Measurements from ENCODE around the gene CHML. TPM values are rescaled to one million over a fixed set of nuclear protein-coding genes. Genes with fewer than 3 reads are reported as not detected.

Gene CHML
- total RNA-seq, 1 experiment from 2014 or later: 8.9 TPM

DNA sequence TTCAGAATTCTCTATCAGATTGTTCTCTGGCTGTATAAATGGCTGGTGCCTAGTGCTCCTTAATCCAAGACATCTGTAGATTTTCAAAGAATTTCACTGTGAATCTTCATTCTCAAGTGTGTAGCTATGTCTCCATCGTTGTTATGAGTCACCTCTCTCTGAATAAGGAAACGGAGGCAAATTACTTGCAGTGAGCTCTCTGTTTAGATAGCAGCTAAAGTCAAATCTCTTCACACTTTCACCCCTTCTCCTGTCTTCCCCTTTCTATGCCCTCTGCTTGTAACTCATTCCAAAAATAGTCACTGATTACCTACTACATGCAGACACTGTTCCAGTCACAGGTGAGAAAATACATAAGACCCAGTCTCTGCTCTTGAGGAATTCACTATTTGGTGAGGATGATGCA, 39.7 kb downstream of the CHML start:
- no peak for DNase-seq (ENCODE audit: low spot score)
- in situ Hi-C loops (cut with HindIII; ENCODE audit: low sequenced_read_pairs): no loop called here

DNA sequence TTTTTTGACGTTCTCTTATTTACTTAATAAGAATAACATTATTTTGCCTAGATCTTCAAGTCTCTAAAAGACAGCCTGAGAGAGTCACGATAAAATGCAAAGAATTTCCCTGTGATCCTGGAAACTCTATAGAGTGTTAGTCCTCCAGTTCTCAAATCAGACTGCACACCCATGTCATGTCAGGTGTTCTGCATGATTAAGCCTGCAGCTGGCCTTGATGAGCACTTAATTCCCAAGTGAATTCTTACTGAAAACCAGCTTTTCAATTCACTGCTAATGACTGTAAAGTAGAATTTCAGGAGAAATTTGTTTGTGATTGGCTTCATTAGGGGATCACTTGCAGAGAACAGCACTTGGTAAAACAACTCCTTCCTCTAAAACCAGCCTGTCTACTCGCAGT, 41.9 kb downstream of the CHML start:
- in situ Hi-C loops (cut with HindIII; ENCODE audit: low sequenced_read_pairs): no loop called here
- no peak for DNase-seq (ENCODE audit: low spot score)

DNA sequence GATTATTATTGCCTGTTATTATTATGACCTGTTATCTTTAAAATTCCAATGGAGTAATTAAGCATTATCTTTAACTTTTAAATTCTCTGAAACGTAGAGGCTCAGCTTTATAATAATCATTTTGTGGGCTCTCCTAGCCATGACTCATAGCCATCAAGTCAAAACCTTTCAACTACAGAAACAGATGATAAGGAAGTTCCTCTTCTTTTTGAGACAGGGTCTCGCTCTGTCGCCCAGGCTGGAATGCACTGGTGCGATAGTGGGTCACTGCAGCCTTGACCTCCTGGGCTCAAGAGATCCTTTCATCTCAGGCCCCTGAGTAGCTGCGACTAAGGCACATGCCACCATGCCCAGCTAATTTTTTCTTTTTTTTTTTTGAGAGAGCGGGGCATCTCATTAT, 43.5 kb downstream of the CHML start:
- in situ Hi-C loops (cut with HindIII; ENCODE audit: low sequenced_read_pairs): no loop called here
- no peak for DNase-seq (ENCODE audit: low spot score)

DNA sequence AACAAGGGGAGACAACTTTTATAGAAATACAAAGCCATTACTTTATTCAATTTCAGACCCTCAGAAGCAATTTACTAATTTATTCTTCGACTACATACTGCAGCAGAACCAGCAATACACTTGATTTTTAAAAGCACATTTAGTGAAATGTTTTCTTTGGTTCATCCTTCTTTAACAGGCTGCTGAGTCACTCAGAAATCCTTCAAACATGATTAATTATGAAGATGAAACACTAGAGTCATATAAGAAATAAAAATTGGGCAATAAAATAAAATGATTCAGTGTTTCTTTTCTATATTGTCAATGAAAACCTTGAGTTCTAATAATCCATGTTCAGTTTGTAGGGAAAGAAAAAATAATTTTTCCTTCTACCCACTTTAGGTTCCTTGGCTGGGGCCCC, 47.0 kb downstream of the CHML start:
- DNase-seq (ENCODE audit: low spot score): no peak
- in situ Hi-C loops (cut with HindIII; ENCODE audit: low sequenced_read_pairs): no loop called here

DNA sequence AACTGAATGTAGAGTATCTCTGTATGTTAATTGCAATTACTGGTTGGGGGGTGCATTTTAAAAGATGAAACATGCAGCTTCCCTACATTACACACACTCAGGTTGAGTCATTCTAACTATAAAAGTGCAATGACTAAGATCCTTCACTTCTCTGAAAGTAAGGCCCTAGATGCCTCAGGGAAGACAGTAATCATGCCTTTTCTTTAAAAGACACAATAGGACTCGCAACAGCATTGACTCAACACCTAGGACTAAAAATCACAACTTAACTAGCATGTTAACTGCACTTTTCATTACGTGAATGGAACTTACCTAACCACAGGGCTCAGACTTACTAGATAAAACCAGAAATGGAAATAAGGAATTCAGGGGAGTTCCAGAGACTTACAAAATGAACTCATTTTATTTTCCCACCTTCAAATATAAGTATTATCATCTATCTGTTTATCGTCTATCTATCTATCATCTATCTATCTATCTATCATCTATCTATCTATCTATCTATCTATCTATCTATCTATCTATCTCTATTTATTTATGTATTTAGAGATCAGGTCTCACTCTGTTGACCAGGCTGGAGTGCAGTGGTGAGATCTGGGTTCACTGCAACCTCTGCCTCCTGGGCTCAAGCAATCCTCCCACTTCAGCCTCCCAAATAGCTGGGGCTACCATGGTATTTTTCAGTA, 47.8 kb downstream of the CHML start:
- in situ Hi-C loops (cut with HindIII; ENCODE audit: low sequenced_read_pairs): no loop called here
- DNase-seq (ENCODE audit: low spot score): no peak

DNA sequence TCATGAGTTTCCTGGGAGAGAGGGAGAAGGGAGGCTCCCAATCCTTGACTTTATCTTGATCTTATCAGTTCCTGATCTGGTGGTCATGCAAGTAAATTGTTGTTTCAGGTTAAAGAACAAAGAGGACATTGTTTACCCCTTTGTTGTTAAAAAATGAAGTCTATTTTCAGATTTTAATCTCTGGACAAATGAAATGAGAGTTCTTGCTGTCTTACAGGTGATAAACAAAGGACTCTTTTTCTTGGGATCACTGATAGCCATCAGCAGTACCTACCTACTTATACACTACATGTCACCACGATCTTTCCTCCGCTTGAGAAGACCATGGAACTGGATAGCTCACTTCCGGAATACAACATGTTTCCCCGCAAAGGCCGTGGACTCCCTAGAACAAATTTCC, 48.4 kb downstream of the CHML start:
- no peak for DNase-seq (ENCODE audit: low spot score)

DNA sequence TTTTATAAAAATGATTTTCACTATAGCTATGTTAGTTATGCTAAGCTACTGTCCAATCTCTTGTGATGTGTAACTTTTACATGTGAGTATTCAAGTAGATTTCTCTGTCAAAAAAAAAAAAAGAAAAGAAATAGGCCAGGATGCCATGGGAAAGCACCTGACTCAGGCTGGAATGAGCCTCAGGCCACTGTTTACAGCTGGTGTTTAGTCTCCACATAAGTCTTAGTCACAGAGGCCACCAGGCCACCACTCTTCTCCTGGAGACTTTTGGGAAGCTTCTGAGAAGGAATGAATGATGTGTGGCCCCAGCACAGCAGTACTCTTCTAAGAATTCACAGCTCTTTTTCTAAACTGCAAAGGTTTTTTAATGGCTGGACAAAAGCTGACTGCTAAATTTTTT, 48.9 kb downstream of the CHML start:
- no peak for DNase-seq (ENCODE audit: low spot score)
- in situ Hi-C loops (cut with HindIII; ENCODE audit: low sequenced_read_pairs): no loop called here

More for the DNA sequence above, 48.4 kb downstream of the CHML start:
- in situ Hi-C loops (cut with HindIII; ENCODE audit: low sequenced_read_pairs): no loop called here

DNA sequence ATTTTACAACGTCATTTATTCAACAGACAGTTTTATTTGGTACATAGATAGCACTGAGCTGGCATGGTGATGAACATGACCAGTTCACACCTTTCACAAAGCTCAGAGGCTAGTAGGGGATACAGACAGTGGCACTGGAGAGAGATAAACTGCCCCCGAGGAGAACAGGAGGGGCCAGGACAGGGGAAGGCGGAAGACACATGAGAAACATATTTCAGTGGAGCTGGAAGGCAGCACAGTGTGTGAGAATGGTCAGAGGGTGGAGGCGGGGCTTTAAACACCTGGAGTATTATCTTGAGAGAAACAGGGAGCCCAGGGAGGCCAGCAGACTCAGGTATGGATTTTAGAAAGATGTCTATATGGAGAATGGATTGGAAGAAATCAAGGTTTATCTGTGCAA, 49.5 kb downstream of the CHML start:
- DNase-seq (ENCODE audit: low spot score): no peak
- in situ Hi-C loops (cut with HindIII; ENCODE audit: low sequenced_read_pairs): no loop called here

Other genes starting within 250 kb of the CHML start
- gene FH, start 120.6 kb downstream of the CHML start, total RNA-seq (2014; rRNA removed; shearing (Covaris generic)): 126 and 145 TPM in 2 replicates
- gene KMO, start 108.0 kb downstream of the CHML start, total RNA-seq (2014; rRNA removed; shearing (Covaris generic)): not detected in 2 replicates
- 13.4 and 14.4 TPM in 2 replicates for gene OPN3, start within 50 bp of the CHML start, total RNA-seq (2014; rRNA removed; shearing (Covaris generic))
- gene WDR64, start 11.9 kb upstream of the CHML start, total RNA-seq (2014; rRNA removed; shearing (Covaris generic)): not detected in 2 replicates
- gene EXO1, start 207.8 kb upstream of the CHML start, total RNA-seq (2014; rRNA removed; shearing (Covaris generic)): 29.7 and 46.2 TPM in 2 replicates